Bronchial epithelial cell (primary cell): ENCODE results near the gene SPTLC3. TPM values are rescaled to one million over a fixed set of nuclear protein-coding genes. Genes with fewer than 3 reads are reported as not detected.

Experiments
- DNase-seq: peaks from one replicate; pipeline ENCODE4 v3.0.0-alpha.2; 2010; ENCODE audit warnings: low read depth
- FAIRE-seq: peaks from 2 replicates; lab custom pipeline; 2011; peaks lifted over from hg19 to GRCh38; lab: Jason Lieb, UNC
- H3K27me3 ChIP-seq: 2 replicates; pipeline ENCODE4 v1.5.1; 2011; ENCODE audit warnings: low read length; ENCODE audit not compliant: control insufficient read depth, insufficient read depth
- H3K36me3 ChIP-seq: 2 replicates; pipeline ENCODE4 v1.5.1; 2011; ENCODE audit warnings: low read length; ENCODE audit not compliant: control insufficient read depth, insufficient read depth
- H3K4me3 ChIP-seq: 2 replicates; pipeline ENCODE4 v1.5.1; 2011; ENCODE audit warnings: mild to moderate bottlenecking, low read depth, low read length, control low read depth
- CTCF ChIP-seq: IDR thresholded peaks from 2 replicates; pipeline ENCODE4 v1.5.1; 2011; ENCODE audit warnings: mild to moderate bottlenecking, moderate library complexity, low read length, control low read depth, inconsistent platforms; ENCODE audit not compliant: insufficient read depth, severe bottlenecking
- total RNA-seq: library from RNA; depleted of rRNA; stranded (reverse); fragments of >200 nt; gene quantifications from 2 replicates; pipeline ENCODE4 v1.2.1, GENCODE V29; 2014

The SPTLC3 gene
- 2.4 and 4.6 TPM in 2 replicates for total RNA-seq

- peak within 1 kb of the TSS; percentile 37 for H3K4me3 ChIP-seq
- H3K36me3 ChIP-seq = no peaks in the 10 kb centered on the region
- DNase-seq (peak; percentile 58), FAIRE-seq (no peak)
- TF ChIP-seq CTCF = no peak
- no peaks in the 10 kb centered on the region for H3K27me3 ChIP-seq
Observed at GRCh38 chr20:13008761-13009681, at the start of gene SPTLC3. SPTLC3 (plus strand) TSS chr20:13008972; CDS start chr20:13009268, 296 bp downstream.

DNA sequence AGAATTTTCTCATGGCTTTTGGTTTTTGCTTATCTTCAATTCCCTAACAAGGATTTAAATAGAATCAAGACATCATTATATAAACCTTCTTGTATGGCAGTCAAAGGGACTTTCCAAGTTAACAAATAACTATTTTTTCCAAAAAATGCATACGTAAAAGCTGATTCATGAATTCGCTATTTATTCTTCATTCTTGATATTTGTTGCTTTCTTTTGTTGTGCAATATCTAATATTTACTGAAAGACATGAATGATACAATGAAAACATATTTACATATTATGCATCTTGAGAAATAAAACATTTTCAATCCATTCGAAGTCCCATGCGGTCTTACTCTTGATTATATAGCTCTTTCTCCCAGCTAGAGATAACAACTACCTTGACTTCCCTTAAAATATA, 47.0 kb upstream of the SPTLC3 start:
- DNase-seq (no peak), FAIRE-seq (no peak)
- no peak overlapping the region for H3K4me3 ChIP-seq
- H3K27me3 ChIP-seq = no peaks in the 10 kb centered on the region
- no peak for TF ChIP-seq CTCF
- no peaks in the 10 kb centered on the region for H3K36me3 ChIP-seq

GRCh38 chr20:12962895-12963294, 45.9 kb upstream of the SPTLC3 start:
- no peak for TF ChIP-seq CTCF
- Histone ChIP-seq H3K36me3 (no peaks in the 10 kb centered on the region), H3K4me3 (no peak overlapping the region), H3K27me3 (no peaks in the 10 kb centered on the region)
- DNase-seq (no peak), FAIRE-seq (no peak)

GRCh38 chr20:12963416-12963815, 45.4 kb upstream of the SPTLC3 start:
- Histone ChIP-seq H3K27me3 (no peaks in the 10 kb centered on the region), H3K4me3 (no peak overlapping the region), H3K36me3 (no peaks in the 10 kb centered on the region)
- DNase-seq = no peak
- FAIRE-seq = no peak
- TF ChIP-seq CTCF = no peak

DNA sequence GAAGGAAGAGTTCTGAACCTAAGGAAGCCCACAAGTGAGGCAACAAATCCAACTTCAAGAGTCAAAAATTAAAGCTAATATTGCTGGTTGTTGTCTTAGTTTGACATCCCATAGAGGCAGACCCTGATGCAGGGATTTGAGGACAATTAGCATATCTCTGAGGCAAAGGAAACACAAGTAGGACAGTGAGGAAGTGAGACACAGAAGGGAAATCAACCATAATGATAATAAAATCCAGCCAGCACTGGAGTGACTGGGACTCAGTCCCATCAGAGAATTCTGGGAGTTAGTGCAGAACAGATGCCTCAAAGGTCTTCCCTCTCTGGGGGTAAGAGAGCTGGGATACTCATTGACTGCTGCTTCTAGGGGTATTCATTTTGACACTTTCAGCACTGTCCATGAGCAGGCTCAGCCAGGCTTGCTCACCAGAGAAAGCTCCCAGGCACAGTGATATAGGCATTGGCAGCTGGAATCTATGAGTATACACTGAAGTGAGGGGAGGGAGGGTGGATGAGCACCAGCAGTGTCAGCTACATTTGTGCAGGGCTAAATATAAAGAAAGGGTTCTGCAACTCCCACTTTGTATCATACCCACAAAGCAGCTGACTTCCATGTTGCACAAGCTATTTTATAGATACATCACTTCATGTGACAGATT, 43.4 kb upstream of the SPTLC3 start:
- no peak for DNase-seq
- Histone ChIP-seq H3K27me3 (no peaks in the 10 kb centered on the region), H3K4me3 (no peak overlapping the region), H3K36me3 (no peaks in the 10 kb centered on the region)
- FAIRE-seq = no peak
- no peak for TF ChIP-seq CTCF
